Panc1 (cell line): ENCODE results near the gene CAV1.

Experiments
- CTCF ChIP-seq: fragments of 450-650 bp; IDR thresholded peaks from 2 replicates; pipeline ENCODE4 v1.5.1; 2017; ENCODE audit warnings: mild to moderate bottlenecking
- POLR2AphosphoS5 ChIP-seq: IDR thresholded peaks from 2 replicates; pipeline ENCODE4 v1.6.1; 2012; ENCODE audit warnings: mild to moderate bottlenecking, low read depth, low read length, moderate library complexity
- REST ChIP-seq, 2 experiments: IDR thresholded peaks; 2 replicates each; pipeline ENCODE4 v1.6.1; 2011 to 2012; ENCODE audit warnings: low read depth in 2 of 2, control low read depth in 1 of 2, low read length in 1 of 2, mild to moderate bottlenecking in 1 of 2, moderate library complexity in 1 of 2; ENCODE audit not compliant: insufficient read depth in 1 of 2
- SIN3A ChIP-seq: IDR thresholded peaks from 2 replicates; pipeline ENCODE4 v1.6.1; 2012; ENCODE audit warnings: low read depth, mild to moderate bottlenecking, low read length, moderate library complexity, borderline replicate concordance; ENCODE audit not compliant: insufficient read depth
- TCF7L2 ChIP-seq: IDR thresholded peaks from 2 replicates; pipeline ENCODE4 v1.6.1; 2011; ENCODE audit warnings: mild to moderate bottlenecking, low read depth, low read length, inconsistent platforms

- TF ChIP-seq TCF7L2, result no peak
- peak; percentile 68 for TF ChIP-seq CTCF
- TF ChIP-seq POLR2AphosphoS5, result no peak
- no peak for TF ChIP-seq REST (IDR thresholded peaks at IDR 0.05; ENCODE audit: insufficient read depth in 1 of 2, low read depth in 2 of 2, low read length in 1 of 2)
- TF ChIP-seq SIN3A, result no peak
These were observed 66.6 kb downstream of the CAV1 start for GRCh38 chr7:116591202-116592040.
